PC-9 (cell line): Measurements from ENCODE around the gene CECR2. TPM values are rescaled to one million over a fixed set of nuclear protein-coding genes. Genes with fewer than 3 reads are reported as not detected.

Source experiments
- BruUV-seq: library from RNA; stranded (reverse); fragments of 400-500 nt; replicated peaks from 2 replicates; lab custom pipeline; 2021; lab: Mats Ljungman, UMichigan
- CTCF ChIA-PET: fragments of 300-600 bp; sonication (Branson Sonifier 250); formaldehyde crosslinking; loops from one replicate; lab custom pipeline; 2022; ENCODE audit warnings: antibody characterized with exemption; lab: Charles Lee
- POLR2A ChIA-PET: fragments of 300-600 bp; sonication (Branson Sonifier 250); formaldehyde crosslinking; loops from one replicate; lab custom pipeline; 2022; ENCODE audit warnings: antibody characterized with exemption; ENCODE audit not compliant: unreplicated experiment; lab: Charles Lee
- DNase-seq, 2 experiments: peaks; one replicate each; pipeline versions ENCODE4 v3.0.0 to v3.0.0-alpha.2; 2015 to 2022; ENCODE audit warnings: mixed read lengths in 1 of 2
- H2AFZ ChIP-seq: fragments of 200-600 bp; sonication (generic); 2 replicates; pipeline ENCODE4 v1.8.1; 2017; ENCODE audit warnings: antibody characterized with exemption
- H3F3A ChIP-seq: fragments of 200-600 bp; sonication (generic); 2 replicates; pipeline ENCODE4 v1.8.1; 2017; ENCODE audit warnings: antibody characterized with exemption, mild to moderate bottlenecking, low read depth; ENCODE audit not compliant: insufficient read depth
- H3K27ac ChIP-seq: fragments of 200-600 bp; sonication (generic); 2 replicates; pipeline ENCODE4 v1.6.1; 2016; ENCODE audit warnings: mixed run types
- H3K27me3 ChIP-seq: fragments of 200-600 bp; sonication (generic); 2 replicates; pipeline ENCODE4 v1.6.1; 2016; ENCODE audit warnings: low read depth, mixed run types; ENCODE audit not compliant: insufficient read depth
- H3K36me3 ChIP-seq: fragments of 200-600 bp; sonication (generic); 2 replicates; pipeline ENCODE4 v1.6.1; 2016; ENCODE audit warnings: low read depth, mixed run types
- H3K4me1 ChIP-seq: fragments of 200-600 bp; sonication (generic); replicated peaks from 2 replicates; pipeline ENCODE4 v1.6.1; 2016; ENCODE audit warnings: mixed run types; ENCODE audit not compliant: insufficient read depth
- H3K4me2 ChIP-seq: fragments of 200-600 bp; sonication (generic); 2 replicates; pipeline ENCODE4 v1.6.1; 2017; ENCODE audit warnings: mixed run types
- H3K4me3 ChIP-seq: fragments of 200-600 bp; sonication (generic); 2 replicates; pipeline ENCODE4 v1.6.1; 2016; ENCODE audit warnings: mixed run types
- H3K79me2 ChIP-seq: fragments of 200-600 bp; sonication (generic); 2 replicates; pipeline ENCODE4 v1.6.1; 2017; ENCODE audit warnings: low read depth, mixed run types
- H3K9me2 ChIP-seq: fragments of 200-600 bp; sonication (generic); 2 replicates; pipeline ENCODE4 v1.8.1; 2017; ENCODE audit warnings: mild to moderate bottlenecking; ENCODE audit not compliant: insufficient read depth
- H3K9me3 ChIP-seq: fragments of 200-600 bp; sonication (generic); 2 replicates; pipeline ENCODE4 v1.8.1; 2016; ENCODE audit warnings: low read depth; ENCODE audit not compliant: insufficient read depth
- H4K20me1 ChIP-seq: fragments of 200-600 bp; sonication (generic); 2 replicates; pipeline ENCODE4 v1.8.1; 2017; ENCODE audit not compliant: insufficient read depth
- CTCF ChIP-seq: fragments of 200-600 bp; sonication (generic); conservative IDR thresholded peaks from 2 replicates; pipeline ENCODE4 v1.6.1; 2017; ENCODE audit warnings: mixed run types, antibody characterized with exemption, mild to moderate bottlenecking, moderate library complexity
- EZH2 ChIP-seq: fragments of 200-600 bp; sonication (generic); IDR thresholded peaks from 2 replicates; pipeline ENCODE4 v1.8.0; 2017; ENCODE audit warnings: antibody characterized with exemption, low read depth
- intact Hi-C: fragments of 100-400 bp; cut with micrococcal nuclease; formaldehyde crosslinking; loops from one replicate; pipeline ENCODE4 v1.10.0; 2022; ENCODE audit not compliant: unreplicated experiment
- total RNA-seq: library from RNA; stranded (reverse); gene quantifications from 2 replicates; pipeline ENCODE4 v1.2.3, GENCODE V29; 2021

Gene CECR2
- total RNA-seq, 1 experiment from 2014 or later = not detected

DNA sequence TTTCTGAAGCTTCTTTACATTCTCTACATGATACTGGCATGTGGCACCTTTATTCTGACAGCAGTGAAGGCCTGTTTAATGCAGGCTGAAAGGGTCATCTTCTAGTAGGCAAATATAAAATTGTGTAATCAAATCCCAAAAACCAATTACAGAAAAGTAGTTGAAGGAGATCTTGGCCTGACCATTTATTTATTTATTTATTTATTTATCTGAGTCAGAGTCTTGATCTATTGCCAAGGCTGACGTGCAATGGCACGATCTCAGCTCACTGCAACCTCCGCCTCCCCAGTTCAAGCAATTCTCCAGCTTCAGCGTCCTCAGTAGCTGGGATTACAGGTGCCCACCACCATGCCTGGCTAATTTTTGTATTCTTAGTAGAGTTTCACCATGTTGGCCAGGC lies 22.7 kb upstream of the CECR2 start:
- Histone ChIP-seq H3K27ac (no peak overlapping the region), H3K36me3 (no peaks in the 10 kb centered on the region), H3K4me2 (no peak overlapping the region), H2AFZ (no peak overlapping the region), H3K9me3 (no peaks in the 10 kb centered on the region), H3K9me2 (no peaks in the 10 kb centered on the region), H4K20me1 (no peaks in the 10 kb centered on the region), H3K4me3 (no peak overlapping the region), H3K4me1 (no peaks in the 10 kb centered on the region), H3K79me2 (no peaks in the 10 kb centered on the region), H3F3A (no peaks in the 10 kb centered on the region), H3K27me3 (peaks cover 6% of the 10 kb centered on the region; the same call in 1 of the 2 replicates)
- no TSS peak for BruUV-seq
- ChIA-PET POLR2A (no interaction called here), CTCF (no interaction called here)
- intact Hi-C loops = no loop called here
- no peak for DNase-seq
- TF ChIP-seq CTCF = no peak
- no peak for TF ChIP-seq EZH2

GRCh38 chr22:17347724-17348123 lies 21.5 kb upstream of the CECR2 start:
- no peaks in the 10 kb centered on the region for H3K36me3 ChIP-seq
- no peaks in the 10 kb centered on the region for H3K9me3 ChIP-seq
- ChIA-PET POLR2A (no interaction called here), CTCF (no interaction called here)
- H3K27me3 ChIP-seq = peaks cover 13% of the 10 kb centered on the region; the same call in 1 of the 2 replicates
- TF ChIP-seq EZH2 = no peak
- no peak for TF ChIP-seq CTCF
- H3K4me2 ChIP-seq = no peak overlapping the region
- H2AFZ ChIP-seq = no peak overlapping the region
- intact Hi-C loops = no loop called here
- no peaks in the 10 kb centered on the region for H4K20me1 ChIP-seq
- H3K4me1 ChIP-seq = no peaks in the 10 kb centered on the region
- no peak for DNase-seq
- H3K79me2 ChIP-seq = no peaks in the 10 kb centered on the region
- no peak overlapping the region for H3K4me3 ChIP-seq
- no peaks in the 10 kb centered on the region for H3K9me2 ChIP-seq
- no peaks in the 10 kb centered on the region for H3F3A ChIP-seq
- no peak overlapping the region for H3K27ac ChIP-seq
- BruUV-seq = no TSS peak

- no peak overlapping the region for H3K27ac ChIP-seq
- H3K36me3 ChIP-seq = no peaks in the 10 kb centered on the region
- no peaks in the 10 kb centered on the region for H3F3A ChIP-seq
- no peak for DNase-seq
- ChIA-PET POLR2A (no interaction called here), CTCF (no interaction called here)
- no peaks in the 10 kb centered on the region for H3K9me2 ChIP-seq
- no peak overlapping the region for H3K4me3 ChIP-seq
- intact Hi-C loops = no loop called here
- no peaks in the 10 kb centered on the region for H3K4me1 ChIP-seq
- no peaks in the 10 kb centered on the region for H3K9me3 ChIP-seq
- no peak overlapping the region for H2AFZ ChIP-seq
- peaks cover 21% of the 10 kb centered on the region for H3K27me3 ChIP-seq
- BruUV-seq = no TSS peak
- TF ChIP-seq EZH2 (no peak), CTCF (no peak)
- H4K20me1 ChIP-seq = no peaks in the 10 kb centered on the region
- H3K79me2 ChIP-seq = no peaks in the 10 kb centered on the region
- H3K4me2 ChIP-seq = no peak overlapping the region
These were observed 20.7 kb upstream of the CECR2 start for GRCh38 chr22:17348464-17349103.
